ENCODE measurements around the gene SLC9A7.
"Not testable (repeated sequence)": the region's sequence is repeated elsewhere in the genome, so short reads cannot be mapped to it uniquely, and the experiment has no call there.

SLC9A7 gene

DNA sequence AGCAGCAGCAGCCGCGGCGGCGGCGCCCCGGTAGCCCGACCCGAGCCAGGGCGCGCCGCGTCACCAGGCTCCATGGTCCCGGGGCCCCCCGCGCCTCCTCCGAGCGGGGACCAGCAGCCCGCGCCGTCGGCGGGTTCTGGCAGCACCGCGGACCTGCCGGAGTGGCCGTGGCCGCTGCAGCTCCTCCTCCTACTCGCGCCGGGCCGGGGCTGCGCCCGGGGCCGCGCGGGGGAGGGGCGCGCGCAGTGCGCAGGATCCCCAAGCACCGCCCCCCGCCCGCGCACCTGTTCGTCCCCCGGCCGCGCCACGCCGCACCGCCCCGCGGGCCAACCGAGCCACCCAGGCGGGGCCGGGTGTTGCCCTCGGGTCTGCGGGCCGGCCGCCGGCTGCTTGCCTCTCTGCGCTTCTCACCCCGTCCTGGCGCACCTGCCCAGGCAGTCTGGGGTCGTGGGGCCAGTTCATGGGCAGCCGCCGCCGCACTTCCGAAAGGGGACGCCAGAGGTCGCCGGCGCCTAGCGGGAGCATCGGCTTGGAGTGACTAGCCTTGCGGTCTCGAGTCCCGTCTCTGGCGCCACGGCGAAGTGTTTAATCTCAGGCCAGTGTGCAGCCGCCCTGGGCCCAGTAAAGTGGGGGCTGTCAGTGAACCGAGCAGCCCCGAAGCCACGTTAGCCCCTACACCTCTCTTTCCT, at the start of gene SLC9A7:
TSS of gene SLC9A7 (minus strand) at position 163 of the 689 bp plus-strand sequence. CDS start at position 74, 89 bp downstream.
- peak; percentile 72 for DNase-seq (ENCODE audit: low spot score)

DNA sequence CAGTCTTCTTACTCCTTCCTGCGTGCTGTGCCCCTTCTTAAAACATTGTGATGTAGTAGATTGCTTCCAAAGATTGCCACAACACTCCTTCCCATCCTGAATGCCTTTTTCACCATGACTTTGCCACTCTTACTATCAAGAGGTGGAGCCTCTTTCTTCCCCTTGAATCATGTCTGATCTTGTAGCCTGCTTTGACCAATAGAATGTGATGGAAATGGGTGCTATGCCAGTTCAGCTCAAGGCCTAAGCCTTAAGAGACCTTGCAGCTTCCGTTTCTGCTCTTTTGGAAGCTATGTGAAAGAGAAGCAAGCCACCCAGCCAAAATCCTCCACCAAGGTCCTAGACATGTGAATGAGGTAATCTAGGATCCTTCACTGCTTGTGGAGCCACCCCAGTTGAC, 46.4 kb upstream of the SLC9A7 start:
- DNase-seq (ENCODE audit: low spot score) = no peak

DNA sequence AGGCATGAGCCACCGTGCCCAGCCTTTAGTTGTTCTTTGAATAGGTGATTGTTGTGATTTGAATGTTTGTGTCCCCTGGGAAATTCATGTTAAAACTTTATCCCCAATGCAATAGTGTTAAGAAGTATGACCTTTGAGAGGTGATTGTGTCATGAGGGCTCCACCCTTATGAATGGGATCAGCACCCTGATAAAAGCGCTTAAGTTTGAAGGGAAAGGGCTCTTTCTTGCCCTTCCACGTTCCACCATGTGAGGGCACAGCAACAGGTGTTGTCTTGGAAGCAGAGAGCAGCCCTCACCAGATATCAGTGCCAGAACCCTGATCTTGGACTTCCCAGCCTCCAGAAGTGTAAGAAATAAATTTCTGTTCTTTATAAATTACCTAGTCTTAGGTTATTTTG, 44.2 kb upstream of the SLC9A7 start:
- DNase-seq (ENCODE audit: low spot score) = no peak

DNA sequence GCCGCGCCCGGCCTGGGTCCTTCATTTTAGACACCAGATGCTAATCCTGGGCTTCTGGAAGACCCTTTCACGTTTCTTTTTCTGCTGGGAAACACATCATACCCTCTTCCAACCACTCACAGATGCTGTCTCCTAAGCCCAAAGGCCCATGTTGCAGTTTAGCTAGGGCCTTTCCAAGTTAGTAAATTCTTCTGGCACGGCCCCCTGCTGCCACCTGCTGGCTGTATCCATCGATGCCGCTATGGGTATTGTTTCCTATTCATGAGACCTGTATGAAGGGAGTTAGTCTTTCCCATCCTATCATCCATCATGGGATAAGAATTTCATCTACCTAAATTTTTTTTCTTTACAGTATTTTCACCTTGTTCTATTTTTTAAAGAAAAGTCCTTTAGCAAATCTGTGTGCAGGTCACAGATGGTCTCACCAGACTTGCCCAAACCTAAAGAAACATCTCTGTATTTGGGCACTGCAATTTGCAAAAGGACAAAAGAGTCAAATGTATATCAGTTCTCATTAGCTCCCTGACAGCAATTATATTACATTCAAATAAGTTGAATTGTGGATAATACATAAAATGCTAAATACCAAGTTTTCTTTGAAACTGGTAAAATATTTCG, 37.8 kb upstream of the SLC9A7 start:
- DNase-seq (ENCODE audit: low spot score) = peak; percentile 58

DNA sequence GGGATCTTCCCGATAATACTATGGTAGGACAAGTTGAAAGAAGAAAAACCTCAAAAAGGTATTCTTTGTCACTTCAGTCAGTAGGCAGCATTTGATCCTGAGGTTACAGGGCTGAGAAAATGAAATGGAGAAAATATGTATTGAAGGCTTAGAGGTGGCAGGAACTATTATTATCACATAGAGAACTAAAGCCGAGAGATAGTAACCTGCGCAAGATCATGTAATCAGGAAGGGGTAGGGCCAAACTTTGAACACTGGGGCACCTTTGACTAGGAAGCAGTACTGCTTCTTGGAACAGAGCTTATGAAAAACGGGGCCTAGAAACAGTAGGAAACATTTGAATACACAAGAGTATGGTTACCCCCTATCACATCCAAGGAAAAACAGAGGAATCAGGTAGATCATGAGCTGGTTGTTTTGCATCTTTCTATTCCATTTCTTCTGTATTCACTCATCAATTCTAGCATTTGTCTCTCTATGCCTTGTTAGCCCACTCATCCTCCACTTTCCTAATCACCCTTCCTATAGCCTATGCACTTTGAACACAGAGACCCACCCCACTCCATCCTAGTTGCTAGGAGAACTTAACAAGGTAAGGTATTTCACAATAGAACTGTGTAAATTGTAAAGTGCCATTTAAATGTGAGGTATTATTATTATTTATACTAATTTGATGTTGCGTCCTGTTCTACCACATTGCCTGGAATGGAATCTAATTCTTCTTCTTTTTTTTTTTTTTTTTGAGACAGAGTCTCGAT, 34.6 kb upstream of the SLC9A7 start:
- DNase-seq (ENCODE audit: low spot score) = no peak

DNA sequence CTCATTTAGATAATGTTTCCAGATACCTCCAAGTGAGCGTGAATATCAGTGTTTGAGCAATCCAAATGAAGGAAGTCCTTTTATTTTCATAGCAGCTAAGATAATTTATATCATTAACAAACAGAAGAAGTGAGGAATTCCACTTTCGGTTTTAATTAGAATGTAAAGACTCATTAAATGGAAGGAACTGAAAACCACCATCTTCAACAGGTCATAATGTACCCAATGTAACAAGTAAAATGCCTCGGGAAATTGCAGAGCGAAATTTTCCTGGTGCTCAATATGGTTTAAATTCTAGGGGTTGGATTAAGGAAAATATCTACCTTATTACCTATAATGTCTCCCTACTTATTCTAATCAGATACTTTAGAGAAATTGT, 33.9 kb upstream of the SLC9A7 start:
- no peak for DNase-seq (ENCODE audit: low spot score)

DNA sequence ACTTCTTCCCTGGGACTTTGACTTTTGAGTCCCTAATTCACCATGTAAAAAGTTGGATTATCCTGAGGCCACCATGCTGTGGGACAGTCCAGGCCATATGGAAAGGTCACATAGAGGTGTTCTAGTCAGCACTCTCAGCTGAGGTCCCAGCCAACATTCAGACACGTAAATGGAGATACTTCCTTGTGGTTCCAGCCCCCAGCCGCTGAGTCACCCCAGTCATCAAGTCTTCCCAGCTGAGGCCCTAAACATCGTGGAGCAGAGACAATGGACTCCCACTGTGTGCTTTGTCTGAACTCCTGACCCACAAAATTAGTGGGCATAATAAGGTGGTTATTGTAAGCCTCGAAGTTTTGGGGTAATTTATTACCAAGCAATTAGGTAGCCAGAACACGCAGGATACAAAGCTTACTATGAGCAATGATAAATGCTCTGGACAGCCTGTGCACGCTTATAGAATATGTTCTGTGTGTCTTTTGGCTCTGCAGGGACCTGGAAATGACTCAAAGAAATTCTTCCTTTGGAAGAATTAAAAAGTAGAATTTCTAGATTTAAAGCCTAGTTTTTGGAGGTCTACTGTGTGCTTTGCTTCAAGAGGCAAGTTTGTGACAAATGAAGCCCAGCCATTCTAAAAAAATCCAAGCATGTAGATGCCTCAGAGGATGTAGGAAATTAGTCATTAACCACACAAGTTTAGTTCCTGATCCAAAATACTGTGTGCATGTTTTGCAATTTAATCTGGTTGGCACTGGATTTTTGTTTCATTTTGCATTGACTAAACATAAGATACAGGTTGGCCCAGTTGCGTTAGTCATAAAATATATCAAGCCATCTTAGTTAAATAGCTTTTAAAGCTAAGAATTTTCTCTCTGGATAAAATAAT, 33.2 kb upstream of the SLC9A7 start:
- DNase-seq (ENCODE audit: low spot score) = peak; percentile 5

DNA sequence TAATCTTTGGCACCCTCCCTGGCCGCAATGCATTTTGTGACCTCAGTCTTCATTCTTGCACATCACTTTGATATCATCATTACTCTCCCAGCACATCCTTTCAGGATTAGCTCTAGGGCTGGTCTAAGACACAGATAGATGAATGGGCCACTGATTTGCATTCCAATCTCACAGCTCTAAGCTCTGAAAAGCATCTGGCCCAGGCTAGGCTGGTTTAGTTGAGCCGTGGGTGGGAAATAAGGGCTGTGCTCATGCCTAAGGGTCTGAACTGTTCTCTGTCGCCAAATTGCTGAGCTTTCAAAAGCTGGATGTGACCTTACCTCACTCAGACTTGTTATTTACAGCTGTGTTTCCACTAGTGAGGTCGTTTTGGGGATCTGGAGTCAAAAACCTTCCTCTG, 30.0 kb upstream of the SLC9A7 start:
- DNase-seq (ENCODE audit: low spot score) = no peak

DNA sequence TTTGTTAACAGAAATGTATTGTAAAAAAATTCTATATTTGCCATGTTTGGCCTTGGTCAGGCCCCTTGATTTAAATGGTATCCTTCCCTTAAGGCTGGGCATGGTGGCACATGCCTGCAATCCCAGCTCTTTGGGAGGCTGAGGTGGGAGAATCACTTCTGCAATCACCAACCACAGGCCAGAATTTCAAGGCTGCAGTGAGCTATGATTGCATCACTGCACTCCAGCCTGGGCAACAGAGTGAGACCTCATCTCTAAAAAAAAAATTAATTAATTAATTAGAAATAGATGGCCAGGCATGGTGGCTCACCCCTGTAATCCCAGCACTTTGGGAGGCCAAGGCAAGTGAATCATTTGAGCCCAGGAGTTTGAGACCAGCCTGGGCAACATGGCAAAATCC, 25.5 kb upstream of the SLC9A7 start:
- DNase-seq (ENCODE audit: low spot score) = not testable (repeated sequence)

DNA sequence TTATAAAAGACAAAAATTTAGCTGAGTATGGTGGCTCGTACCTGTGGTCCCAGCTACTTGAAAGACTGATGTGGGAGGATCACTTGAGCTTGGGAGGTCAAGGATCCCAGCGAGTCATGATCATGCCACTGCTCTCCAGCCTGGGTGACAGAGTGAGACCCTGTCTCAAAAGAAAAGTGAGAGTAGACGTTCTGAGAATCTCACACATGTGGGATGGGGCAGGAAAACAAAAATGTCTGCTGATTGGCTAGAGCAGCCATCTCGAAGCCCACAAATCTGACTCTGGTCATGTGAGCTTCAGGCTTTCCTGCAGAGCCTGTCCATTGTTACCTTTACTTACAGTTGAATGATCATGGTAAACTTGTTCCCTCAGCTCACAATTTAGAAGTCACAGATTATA, 23.1 kb upstream of the SLC9A7 start:
- no peak for DNase-seq (ENCODE audit: low spot score)

DNA sequence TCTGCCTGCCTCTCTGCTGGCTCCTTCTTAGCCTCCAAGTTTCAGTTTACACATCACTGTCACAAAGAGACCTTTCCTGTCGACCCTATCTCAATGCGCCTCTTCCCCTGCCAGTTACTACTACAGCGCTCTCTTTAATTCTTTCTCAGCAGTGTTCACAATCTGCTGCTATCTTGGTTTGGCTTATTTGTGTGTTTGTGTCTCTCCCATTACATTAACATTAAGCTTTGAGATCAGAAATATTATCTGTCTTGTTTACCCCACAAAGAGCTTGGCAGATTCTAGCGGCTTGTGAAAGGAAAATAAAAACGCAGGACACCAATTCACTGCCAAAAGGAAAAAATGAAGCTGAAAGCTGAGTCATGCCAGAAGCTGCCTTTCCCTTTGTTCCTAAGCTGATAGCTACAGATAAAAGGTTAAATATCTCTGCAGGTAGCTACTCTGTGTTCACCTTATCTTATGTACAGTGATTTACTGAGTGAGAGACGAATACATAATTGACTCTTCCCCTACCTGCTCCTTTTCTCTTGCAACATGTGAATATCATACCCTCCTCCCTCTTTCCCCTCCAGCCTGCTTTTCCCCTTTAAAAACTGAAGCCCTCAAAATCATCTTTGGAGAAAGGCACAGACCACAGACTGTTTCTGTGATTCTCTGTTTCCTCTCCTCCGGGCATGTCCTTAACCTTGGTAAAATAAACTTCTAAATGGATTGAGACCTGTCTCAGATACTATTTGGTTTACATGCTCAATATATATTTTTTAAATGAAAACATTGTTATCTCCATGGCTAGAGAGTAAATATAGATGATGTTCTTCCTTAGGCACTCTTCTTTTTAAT, 19.3 kb upstream of the SLC9A7 start:
- DNase-seq (ENCODE audit: low spot score) = no peak

DNA sequence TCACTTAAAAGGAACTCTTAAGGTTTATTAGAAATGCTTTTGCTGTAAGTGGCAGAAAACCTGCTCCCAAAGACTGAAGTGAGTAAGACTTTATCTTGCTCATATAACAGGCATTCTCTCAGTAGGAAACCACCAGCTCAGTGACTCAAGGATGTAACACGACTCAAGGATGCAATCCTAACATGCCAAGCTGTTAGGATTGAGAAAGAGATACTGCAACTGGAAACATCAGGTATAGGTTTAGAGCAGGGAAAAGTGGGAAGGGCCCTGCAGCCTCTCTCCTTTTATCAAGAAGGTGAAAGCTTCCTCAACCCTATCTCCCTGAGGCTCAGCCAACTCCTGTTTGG, 11.9 kb upstream of the SLC9A7 start:
- no peak for DNase-seq (ENCODE audit: low spot score)

DNA sequence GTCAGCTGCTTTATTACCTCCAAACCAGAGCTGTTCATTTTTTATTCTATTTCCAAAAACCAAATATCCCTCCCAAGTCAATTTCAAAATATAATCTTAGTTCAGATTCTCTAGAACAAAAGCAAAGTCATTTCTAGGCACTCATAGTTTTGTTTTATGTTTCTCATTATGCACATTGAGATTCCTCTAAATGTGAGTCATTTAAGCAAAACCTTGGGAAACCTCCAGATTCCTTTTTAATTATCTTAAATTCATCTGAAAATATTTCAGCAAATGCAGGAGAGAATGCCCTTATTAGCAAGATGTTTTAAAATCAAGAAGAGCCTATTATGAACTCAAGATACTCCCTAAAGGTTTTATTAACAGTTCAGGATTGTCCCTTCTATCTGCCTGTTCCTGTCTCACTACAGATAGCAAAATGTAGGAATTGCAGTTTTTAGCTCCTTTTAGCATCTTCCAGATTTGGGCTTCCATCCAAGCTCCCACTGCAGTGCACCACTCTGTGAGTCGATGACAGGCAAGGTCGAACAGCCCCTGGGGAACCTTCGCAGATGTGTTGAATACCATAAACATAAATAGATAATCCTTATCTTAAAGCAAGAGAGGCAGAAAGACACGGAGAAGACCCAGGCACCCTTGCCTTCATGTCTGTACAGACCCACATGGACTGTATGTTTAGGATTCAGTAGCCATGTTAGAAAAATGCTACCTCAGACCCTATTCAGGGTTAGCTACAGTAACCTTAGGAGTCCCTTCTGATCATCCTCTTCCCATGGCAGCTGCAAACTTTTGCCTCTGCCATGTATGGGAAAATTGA, 11.3 kb upstream of the SLC9A7 start:
- no peak for DNase-seq (ENCODE audit: low spot score)

DNA sequence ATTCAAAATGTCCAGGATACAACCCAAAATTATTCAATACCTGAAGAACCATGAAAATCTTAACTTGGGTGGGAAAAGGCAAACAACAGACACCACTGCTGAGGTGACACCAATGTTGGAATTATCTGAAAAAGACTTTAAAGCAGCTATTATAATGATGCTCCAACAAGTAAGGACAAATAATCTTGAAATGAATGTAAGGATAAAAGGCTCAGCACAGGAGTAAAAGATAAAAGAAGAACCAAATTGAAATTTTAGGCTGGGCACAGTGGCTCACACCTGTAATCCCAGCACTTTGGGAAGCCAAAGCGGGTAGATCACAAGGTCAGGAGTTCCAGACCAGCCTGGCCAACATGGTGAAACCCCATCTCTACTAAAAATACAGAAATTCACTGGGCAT, 4.0 kb upstream of the SLC9A7 start:
- no peak for DNase-seq (ENCODE audit: low spot score)

DNA sequence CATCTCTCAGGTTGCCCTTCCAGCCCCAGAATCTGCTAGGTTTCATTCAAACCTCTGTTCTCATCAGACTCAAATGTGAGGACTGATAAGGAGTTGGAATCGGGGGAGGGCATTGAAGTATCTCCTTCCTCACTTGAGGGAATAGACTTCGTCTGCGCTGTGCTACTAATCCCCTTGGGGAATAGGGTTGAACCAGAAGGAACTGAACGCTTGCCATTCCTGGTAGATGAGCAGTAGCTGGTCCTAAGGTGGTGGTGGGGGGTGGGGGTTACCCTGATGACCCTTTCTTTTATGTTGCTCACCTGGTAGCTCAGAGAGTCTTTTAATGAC, 692 bp upstream of the SLC9A7 start:
- no peak for DNase-seq (ENCODE audit: low spot score)

DNA sequence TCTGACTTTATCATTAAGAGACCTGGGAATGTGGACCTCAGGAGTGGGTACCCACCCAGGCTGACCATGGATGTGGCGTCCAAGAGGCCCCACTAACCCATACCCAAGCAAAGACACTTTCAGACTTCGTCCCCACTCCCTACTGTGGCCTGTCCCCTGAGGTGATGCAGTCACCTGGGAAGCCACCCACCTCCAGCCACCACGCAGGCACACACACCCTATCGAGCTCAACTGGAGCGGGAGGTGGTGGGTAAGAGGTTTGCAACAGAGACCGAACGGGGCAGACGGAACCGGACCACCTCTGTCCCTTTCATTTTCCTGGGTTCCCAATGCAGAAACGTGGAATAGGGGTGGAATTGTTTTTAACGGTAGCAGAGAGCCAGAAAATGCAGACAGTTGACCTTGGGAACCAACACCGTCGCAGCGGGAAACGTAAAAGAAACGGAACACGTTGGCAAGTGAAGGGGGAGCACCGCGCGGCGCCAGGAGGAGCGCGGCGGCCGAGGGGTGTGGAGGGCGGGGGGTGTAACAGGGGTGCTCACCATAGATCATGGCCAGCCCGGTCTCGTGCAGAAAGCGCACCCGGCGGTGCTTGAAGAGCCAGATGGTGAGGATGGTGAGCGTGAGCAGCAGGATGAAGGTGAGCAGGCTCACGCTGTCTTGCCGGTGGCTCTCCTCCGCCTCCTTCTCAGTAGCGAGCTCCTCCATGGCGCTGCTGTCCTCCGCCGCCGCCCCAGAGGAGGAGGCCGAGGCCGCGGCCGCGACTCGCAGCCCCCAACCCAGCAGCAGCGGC, 559 bp downstream of the SLC9A7 start:
- no peak for DNase-seq (ENCODE audit: low spot score)

DNA sequence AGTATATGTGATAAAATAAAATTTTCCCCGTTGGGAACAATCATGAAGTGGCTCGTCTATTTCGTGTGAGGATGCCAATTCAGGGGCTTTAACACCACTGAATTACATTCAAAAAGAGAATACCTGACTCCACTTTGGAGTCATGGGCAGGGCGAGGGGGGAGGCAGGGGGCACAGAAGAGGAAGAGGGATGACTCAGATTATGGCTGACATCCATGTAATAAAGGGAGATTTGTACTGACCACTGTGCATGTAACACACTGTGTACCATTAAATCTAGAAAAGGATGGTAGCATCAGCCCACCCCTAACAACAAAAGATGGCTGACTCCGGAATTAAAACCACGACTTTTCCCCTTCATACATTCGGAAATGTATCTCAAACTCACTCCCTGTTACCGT, 1.3 kb downstream of the SLC9A7 start:
- DNase-seq (ENCODE audit: low spot score) = no peak

DNA sequence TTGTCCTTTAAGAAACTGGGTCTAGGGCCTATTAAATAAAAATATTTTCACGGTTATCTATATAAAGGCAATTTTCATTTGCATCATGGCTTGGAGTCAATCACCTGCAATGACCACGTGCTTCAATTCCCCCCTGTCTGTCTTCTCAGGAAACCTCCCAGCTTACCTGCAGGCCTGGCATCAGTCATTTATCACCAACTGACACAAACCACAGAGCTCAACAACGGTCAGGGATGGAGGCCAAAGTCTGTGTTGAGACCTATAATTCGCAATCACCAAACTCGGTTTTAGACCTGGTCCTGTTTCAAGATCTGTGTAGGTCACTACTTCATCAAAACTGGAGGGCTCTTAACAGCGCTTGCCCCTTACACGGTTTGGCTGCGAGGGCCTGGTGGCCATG, 1.9 kb downstream of the SLC9A7 start:
- no peak for DNase-seq (ENCODE audit: low spot score)

DNA sequence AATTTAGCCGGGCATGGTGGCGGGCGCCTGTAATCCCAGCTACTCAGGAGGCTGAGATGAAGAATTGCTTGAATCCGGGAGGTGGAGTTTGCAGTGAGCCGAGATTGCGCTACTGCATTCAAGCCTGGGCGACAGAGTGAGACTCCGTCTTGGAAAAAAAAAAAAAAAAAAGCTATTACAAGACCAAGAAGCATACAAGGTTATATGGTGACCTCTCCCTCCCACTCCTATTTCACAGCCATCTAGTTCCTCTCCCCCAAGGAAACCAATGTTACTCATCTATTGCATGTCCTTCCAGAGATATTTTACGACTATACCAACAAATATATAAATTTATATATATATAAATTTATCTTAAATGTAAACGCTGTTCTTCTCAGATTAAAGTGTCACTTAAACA, 3.2 kb downstream of the SLC9A7 start:
- no peak for DNase-seq (ENCODE audit: low spot score)

DNA sequence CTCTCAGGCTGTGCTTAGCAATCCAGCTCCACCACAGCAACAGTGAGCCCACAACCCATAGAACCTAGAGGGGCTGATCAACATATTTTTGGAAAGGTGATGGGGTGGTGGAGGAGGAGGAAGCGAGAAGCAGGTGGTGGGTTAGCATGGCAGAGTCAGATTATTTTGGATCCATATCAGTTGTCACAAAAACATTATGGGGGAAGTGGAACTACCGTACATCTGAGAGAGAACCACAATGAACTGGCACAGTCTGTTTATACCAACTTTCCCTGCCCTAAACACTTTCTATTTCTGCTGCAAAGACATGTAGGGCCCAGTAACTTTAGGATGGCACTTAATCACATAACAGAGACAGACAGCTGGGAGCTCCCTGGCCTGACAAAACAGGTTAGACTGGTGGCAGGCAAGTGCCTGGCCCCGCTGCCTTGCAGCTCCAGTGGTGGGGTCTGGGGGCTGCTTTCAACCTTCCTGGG, 4.3 kb downstream of the SLC9A7 start:
- DNase-seq (ENCODE audit: low spot score) = no peak

Measured in CD4-positive, alpha-beta T cell treated with Interleukin-6 at 100 ng/mL for 8 hours (primary cell).